ENCODE results near the gene C4orf54.

GRCh38 chr4:99608417-99608816 is 49.2 kb downstream of the C4orf54 start:
- TF ChIP-seq POLR2A (IDR thresholded peaks at IDR 0.05; ENCODE audit: low read depth, low read length) (no peak), RCOR1 (IDR thresholded peaks at IDR 0.05; ENCODE audit: insufficient replicate concordance, low read length) (no peak), CTCF (conservative IDR thresholded peaks at IDR 0.05; ENCODE audit: low read depth, low read length) (no peak)

Measured in IMR-90 (cell line).